HG03565 (cell line): ENCODE measurements around the gene SAP30L.

Experiments
- ATAC-seq: cut with Tn5 transposase; IDR thresholded peaks from one replicate; pipeline ENCODE4 v1.9.1; 2021; ENCODE audit warnings: mild to moderate bottlenecking, moderate library complexity; ENCODE audit not compliant: unreplicated experiment

The SAP30L gene

GRCh38 chr5:154479944-154480750, 34.4 kb downstream of the SAP30L start:
- ATAC-seq, result no peak

GRCh38 chr5:154480847-154481246, 35.0 kb downstream of the SAP30L start:
- no peak for ATAC-seq

- ATAC-seq, result no peak
Measured at GRCh38 chr5:154481584-154482381, 36.0 kb downstream of the SAP30L start.

GRCh38 chr5:154482528-154483449, 37.0 kb downstream of the SAP30L start:
- no peak for ATAC-seq

GRCh38 chr5:154483654-154484392, 38.0 kb downstream of the SAP30L start:
- no peak for ATAC-seq

GRCh38 chr5:154484393-154485095, 38.7 kb downstream of the SAP30L start:
- ATAC-seq, result no peak

- no peak for ATAC-seq
Measured at GRCh38 chr5:154485096-154485491, 39.3 kb downstream of the SAP30L start.

- ATAC-seq, result no peak
Measured at GRCh38 chr5:154485850-154486426, 40.1 kb downstream of the SAP30L start.

- no peak for ATAC-seq
Measured at GRCh38 chr5:154486427-154486866, 40.6 kb downstream of the SAP30L start.

GRCh38 chr5:154487541-154487940, 41.7 kb downstream of the SAP30L start:
- ATAC-seq, result peak; percentile 99

GRCh38 chr5:154491941-154492340, 46.1 kb downstream of the SAP30L start:
- no peak for ATAC-seq

GRCh38 chr5:154493274-154493673, 47.5 kb downstream of the SAP30L start:
- ATAC-seq, result no peak

GRCh38 chr5:154494036-154494435, 48.2 kb downstream of the SAP30L start:
- ATAC-seq, result no peak

- ATAC-seq, result no peak
Measured at GRCh38 chr5:154498591-154498990, 52.8 kb downstream of the SAP30L start.

GRCh38 chr5:154498994-154499393, 53.2 kb downstream of the SAP30L start:
- no peak for ATAC-seq

GRCh38 chr5:154501566-154501965, 55.8 kb downstream of the SAP30L start:
- no peak for ATAC-seq

GRCh38 chr5:154502180-154502579, 56.4 kb downstream of the SAP30L start:
- no peak for ATAC-seq

GRCh38 chr5:154503698-154504039, 57.9 kb downstream of the SAP30L start:
- ATAC-seq, result no peak

- no peak for ATAC-seq
Measured at GRCh38 chr5:154505567-154505966, 59.8 kb downstream of the SAP30L start.
